HCT116 (cell line): Measurements from ENCODE around the gene LRRC7. TPM values are rescaled to one million over a fixed set of nuclear protein-coding genes. Genes with fewer than 3 reads are reported as not detected.

Source experiments
- ATAC-seq: fragments of 200-7000 bp; cut with Tn5 transposase; 2 replicates; pipeline ENCODE4 v1.9.1; 2020; ENCODE audit warnings: mild to moderate bottlenecking, moderate library complexity
- BruUV-seq: library from RNA; stranded (reverse); fragments of 400-500 nt; replicated peaks from 2 replicates; lab custom pipeline; 2021; lab: Mats Ljungman, UMichigan
- CTCF ChIA-PET: fragments of 300-600 bp; sonication (Branson Sonifier 250); formaldehyde crosslinking; loops from one replicate; lab custom pipeline; 2021; ENCODE audit warnings: antibody characterized with exemption; lab: Charles Lee
- POLR2A ChIA-PET: fragments of 300-600, 350-600 bp; sonication (Branson Sonifier 250); formaldehyde crosslinking; loops from one replicate; lab custom pipeline; 2021; ENCODE audit warnings: antibody characterized with exemption; lab: Charles Lee
- RAD21 ChIA-PET, 2 experiments: fragments of 300-600 bp; sonication (Branson Sonifier 250); formaldehyde crosslinking; loops; one replicate each; lab custom pipeline; 2023; ENCODE audit warnings: low total read pairs in 2 of 2; ENCODE audit not compliant: uncharacterized antibody in 2 of 2, unreplicated experiment in 2 of 2, low non-redundant PET in 1 of 2; lab: Charles Lee
- DNase-seq: peaks from one replicate; pipeline ENCODE4 v3.0.0-alpha.2; 2010; ENCODE audit warnings: low read depth, low spot score
- H2AFZ ChIP-seq: fragments of 200-600 bp; shearing (Covaris generic), sonication (generic); 2 replicates; pipeline ENCODE4 v1.6.1; 2017; ENCODE audit warnings: low read depth, mixed run types, mixed read lengths, antibody characterized with exemption, low read length; ENCODE audit not compliant: poor library complexity, severe bottlenecking
- H3K27ac ChIP-seq: 2 replicates; pipeline ENCODE4 v1.5.1; 2012; ENCODE audit warnings: low read depth, low read length
- H3K27me3 ChIP-seq: fragments of 200-600 bp; sonication (generic); 2 replicates; pipeline ENCODE4 v1.6.1; 2016; ENCODE audit warnings: mixed run types, low read length, mixed read lengths; ENCODE audit not compliant: insufficient read depth
- H3K36me3 ChIP-seq, 2 experiments: fragments of 200-500 bp in 1 of 2; fragments of 200-600 bp in 1 of 2; sonication (Bioruptor generic) in 1 of 2; sonication (generic) in 1 of 2; 2 replicates each; pipeline versions ENCODE4 v1.5.1 to v1.6.1; 2014 to 2016; ENCODE audit warnings: low read length in 2 of 2, inconsistent platforms in 1 of 2, mixed read lengths in 1 of 2, mixed run types in 1 of 2; ENCODE audit not compliant: insufficient read depth in 2 of 2, control insufficient read depth in 1 of 2
- H3K4me1 ChIP-seq, 2 experiments: fragments of 200-600 bp in 1 of 2; sonication (generic) in 1 of 2; 2 replicates each; pipeline versions ENCODE4 v1.5.1 to v1.6.1; 2012 to 2017; ENCODE audit warnings: low read length in 2 of 2, inconsistent platforms in 1 of 2, mild to moderate bottlenecking in 1 of 2, mixed read lengths in 1 of 2, mixed run types in 1 of 2, moderate library complexity in 1 of 2; ENCODE audit not compliant: insufficient read depth in 2 of 2, control insufficient read depth in 1 of 2
- H3K4me2 ChIP-seq: fragments of 200-600 bp; sonication (generic); 2 replicates; pipeline ENCODE4 v1.6.1; 2017; ENCODE audit warnings: mixed run types, low read length, mixed read lengths
- H3K4me3 ChIP-seq, 2 experiments: fragments of 200-600 bp in 1 of 2; sonication (generic) in 1 of 2; replicated peaks in 1 of 2; 2 replicates each; pipeline ENCODE4 v1.5.1; 2011 to 2016; ENCODE audit warnings: low read length in 2 of 2, control low read depth in 1 of 2, low read depth in 1 of 2, mild to moderate bottlenecking in 1 of 2, mixed read lengths in 1 of 2, mixed run types in 1 of 2
- H3K79me2 ChIP-seq: fragments of 200-600 bp; sonication (generic); 2 replicates; pipeline ENCODE4 v1.6.1; 2017; ENCODE audit warnings: mild to moderate bottlenecking, mixed run types, low read length, moderate library complexity, mixed read lengths; ENCODE audit not compliant: insufficient read depth
- H3K9ac ChIP-seq: fragments of 200-600 bp; sonication (generic); 2 replicates; pipeline ENCODE4 v1.6.1; 2016; ENCODE audit warnings: low read length, mixed read lengths
- H3K9me2 ChIP-seq: fragments of 200-600 bp; sonication (generic), shearing (Covaris generic); 2 replicates; pipeline ENCODE4 v1.6.1; 2017; ENCODE audit warnings: mixed run types, mild to moderate bottlenecking, moderate library complexity; ENCODE audit not compliant: insufficient read depth
- H3K9me3 ChIP-seq, 2 experiments: fragments of 200-500 bp in 1 of 2; fragments of 200-600 bp in 1 of 2; sonication (Bioruptor generic) in 1 of 2; sonication (generic) in 1 of 2; 2 replicates each; pipeline ENCODE4 v1.6.1; 2014 to 2017; ENCODE audit warnings: low read length in 2 of 2, mixed read lengths in 2 of 2, inconsistent platforms in 1 of 2, low read depth in 1 of 2, mild to moderate bottlenecking in 1 of 2, mixed run types in 1 of 2, moderate library complexity in 1 of 2; ENCODE audit not compliant: control insufficient read depth in 1 of 2, insufficient read depth in 1 of 2
- H4K20me1 ChIP-seq: fragments of 200-600 bp; sonication (generic), shearing (Covaris generic); 2 replicates; pipeline ENCODE4 v1.6.1; 2017; ENCODE audit warnings: mixed run types, mild to moderate bottlenecking, moderate library complexity; ENCODE audit not compliant: insufficient read depth
- CBX3 ChIP-seq: IDR thresholded peaks from 2 replicates; pipeline ENCODE4 v1.6.1; 2012; ENCODE audit warnings: low read depth
- CEBPB ChIP-seq: IDR thresholded peaks from 2 replicates; pipeline ENCODE4 v1.6.1; 2012; ENCODE audit warnings: low read depth
- CTCF ChIP-seq, 3 experiments: fragments of 200-600 bp in 1 of 3; sonication (generic) in 1 of 3; IDR thresholded peaks in 2 of 3; conservative IDR thresholded peaks in 1 of 3; 2 replicates each; pipeline ENCODE4 v1.5.1; 2012 to 2017; ENCODE audit warnings: low read depth in 2 of 3, low read length in 2 of 3, antibody characterized with exemption in 1 of 3, borderline replicate concordance in 1 of 3, control low read depth in 1 of 3, mild to moderate bottlenecking in 1 of 3, mixed read lengths in 1 of 3, mixed run types in 1 of 3, moderate library complexity in 1 of 3; ENCODE audit not compliant: insufficient read depth in 1 of 3
- EGR1 ChIP-seq: IDR thresholded peaks from 2 replicates; pipeline ENCODE4 v1.6.1; 2012; ENCODE audit warnings: low read depth
- ELF1 ChIP-seq: IDR thresholded peaks from 2 replicates; pipeline ENCODE4 v1.6.1; 2012; ENCODE audit warnings: low read depth, borderline replicate concordance
- EZH2 ChIP-seq: fragments of 200-600 bp; sonication (generic); IDR thresholded peaks from 2 replicates; pipeline ENCODE4 v1.6.1; 2017; ENCODE audit warnings: antibody characterized with exemption, mixed run types
- EZH2phosphoT487 ChIP-seq: fragments of 200-600 bp; IDR thresholded peaks from 2 replicates; pipeline ENCODE4 v1.6.1; 2018; ENCODE audit warnings: antibody characterized with exemption, borderline replicate concordance
- FOSL1 ChIP-seq: IDR thresholded peaks from 2 replicates; pipeline ENCODE4 v1.6.1; 2012; ENCODE audit warnings: low read depth
- POLR2A ChIP-seq: IDR thresholded peaks from 2 replicates; pipeline ENCODE4 v1.7.0; 2011; ENCODE audit warnings: borderline replicate concordance; ENCODE audit not compliant: insufficient read depth, insufficient read length; ENCODE audit errors: extremely low read depth
- POLR2AphosphoS5 ChIP-seq: IDR thresholded peaks from 2 replicates; pipeline ENCODE4 v1.6.1; 2011; ENCODE audit warnings: mild to moderate bottlenecking, low read depth, low read length, moderate library complexity
- RAD21 ChIP-seq: IDR thresholded peaks from 2 replicates; pipeline ENCODE4 v1.6.1; 2012; ENCODE audit warnings: low read depth, mild to moderate bottlenecking
- REST ChIP-seq: IDR thresholded peaks from 2 replicates; pipeline ENCODE4 v1.6.1; 2012; ENCODE audit warnings: low read depth
- SIN3A ChIP-seq: IDR thresholded peaks from 2 replicates; pipeline ENCODE4 v1.6.1; 2012; ENCODE audit warnings: low read depth
- SP1 ChIP-seq: IDR thresholded peaks from 2 replicates; pipeline ENCODE4 v1.6.1; 2012; ENCODE audit warnings: low read depth
- SRF ChIP-seq: IDR thresholded peaks from 2 replicates; pipeline ENCODE4 v1.6.1; 2012; ENCODE audit warnings: low read depth
- YY1 ChIP-seq: IDR thresholded peaks from 2 replicates; pipeline ENCODE4 v1.6.1; 2011; ENCODE audit warnings: low read length, low read depth, moderate library complexity, mild to moderate bottlenecking; ENCODE audit not compliant: insufficient replicate concordance; ENCODE audit errors: extremely low read depth
- ZBTB33 ChIP-seq: IDR thresholded peaks from 2 replicates; pipeline ENCODE4 v1.6.1; 2011; ENCODE audit warnings: mild to moderate bottlenecking, low read length, moderate library complexity; ENCODE audit not compliant: insufficient replicate concordance; ENCODE audit errors: extremely low read depth
- ZFX ChIP-seq: fragments of 450-650 bp; IDR thresholded peaks from 2 replicates; pipeline ENCODE4 v1.6.1; 2017
- intact Hi-C: fragments of 100-400 bp; cut with micrococcal nuclease; formaldehyde crosslinking; loops from 2 replicates; pipeline ENCODE4 v1.10.0; 2022
- total RNA-seq: library from RNA; stranded (reverse); gene quantifications from one replicate; pipeline ENCODE4 v1.2.1, GENCODE V29; 2021; ENCODE audit not compliant: unreplicated experiment
- TF ChIP-seq, protein P1 (sequence below): IDR thresholded peaks from 2 replicates; pipeline ENCODE4 v1.6.1; 2012

LRRC7 gene
- total RNA-seq, 1 experiment from 2014 or later: not detected

- Histone ChIP-seq H3K4me2 (no peak overlapping the region), H4K20me1 (no peaks in the 10 kb centered on the region), H3K9me3 (no peaks in the 10 kb centered on the region), H3K9me2 (no peaks in the 10 kb centered on the region), H2AFZ (no peak overlapping the region), H3K4me3 (no peak overlapping the region), H3K79me2 (no peaks in the 10 kb centered on the region), H3K27me3 (peaks cover 21% of the 10 kb centered on the region; the same call in 1 of the 2 replicates), H3K4me1 (no peaks in the 10 kb centered on the region), H3K27ac (no peak overlapping the region), H3K36me3 (no peaks in the 10 kb centered on the region), H3K9ac (no peak overlapping the region)
- POLR2A ChIA-PET: no interaction called here
- intact Hi-C loops: no loop called here
- DNase-seq (no peak), ATAC-seq (no peak)
- TF ChIP-seq SRF: no peak
- no peak for TF ChIP-seq POLR2AphosphoS5
- TF ChIP-seq FOSL1: no peak
- no peak for TF ChIP-seq POLR2A
- no peak for TF ChIP-seq EZH2
- TF ChIP-seq ELF1: no peak
- TF ChIP-seq, protein P1, sequence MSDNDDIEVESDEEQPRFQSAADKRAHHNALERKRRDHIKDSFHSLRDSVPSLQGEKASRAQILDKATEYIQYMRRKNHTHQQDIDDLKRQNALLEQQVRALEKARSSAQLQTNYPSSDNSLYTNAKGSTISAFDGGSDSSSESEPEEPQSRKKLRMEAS: no peak
- no peak for TF ChIP-seq CTCF (IDR thresholded peaks at IDR 0.05 in 2 of 3, conservative IDR thresholded peaks at IDR 0.05 in 1 of 3; ENCODE audit: borderline replicate concordance in 1 of 3, insufficient read depth in 1 of 3, low read depth in 2 of 3, low read length in 2 of 3)
- TF ChIP-seq YY1: no peak
- no peak for TF ChIP-seq SP1
- no peak for TF ChIP-seq SIN3A
- TF ChIP-seq CBX3: no peak
- no peak for TF ChIP-seq REST
- no peak for TF ChIP-seq CEBPB
- no peak for TF ChIP-seq RAD21
- TF ChIP-seq EZH2phosphoT487: no peak
- TF ChIP-seq ZBTB33: no peak
- TF ChIP-seq ZFX: no peak
- TF ChIP-seq EGR1: no peak
- CTCF ChIA-PET: no interaction called here
- RAD21 ChIA-PET: no interaction called here
- no TSS peak for BruUV-seq
These were observed 511.8 kb downstream of the LRRC7 start for GRCh38 chr1:70079546-70079945.
